ENCODE results near the gene RUBCNL.
"Not testable (repeated sequence)": the region's sequence is repeated elsewhere in the genome, so short reads cannot be mapped to it uniquely, and the experiment has no call there.

RUBCNL gene

GRCh38 chr13:46374710-46375109 lies 12.3 kb downstream of the RUBCNL start:
- DNase-seq (ENCODE audit: low spot score), result no peak

DNA sequence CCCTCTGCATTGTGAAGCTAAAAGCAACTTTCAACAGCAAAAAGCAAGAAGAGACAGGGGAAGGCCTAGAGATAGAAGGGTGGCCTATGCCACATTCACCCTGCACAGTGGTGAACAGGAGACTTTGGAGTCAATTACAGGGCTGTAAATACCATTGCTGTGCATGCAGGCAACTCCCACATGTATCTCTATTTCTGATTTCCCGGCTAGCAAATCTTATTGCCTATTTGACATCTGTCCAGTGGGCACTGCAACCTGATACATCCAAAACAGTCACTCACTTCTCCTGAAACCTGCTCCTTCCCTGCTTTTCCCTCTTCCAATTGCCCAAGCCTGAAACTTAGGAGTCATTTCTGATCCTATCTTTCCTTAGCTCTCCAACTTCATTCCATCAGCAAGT lies 13.4 kb downstream of the RUBCNL start:
- peak; percentile 37 for DNase-seq (ENCODE audit: low spot score)

- not testable (repeated sequence) for DNase-seq (ENCODE audit: low spot score)
These were observed 14.1 kb downstream of the RUBCNL start for GRCh38 chr13:46372938-46373337.

DNA sequence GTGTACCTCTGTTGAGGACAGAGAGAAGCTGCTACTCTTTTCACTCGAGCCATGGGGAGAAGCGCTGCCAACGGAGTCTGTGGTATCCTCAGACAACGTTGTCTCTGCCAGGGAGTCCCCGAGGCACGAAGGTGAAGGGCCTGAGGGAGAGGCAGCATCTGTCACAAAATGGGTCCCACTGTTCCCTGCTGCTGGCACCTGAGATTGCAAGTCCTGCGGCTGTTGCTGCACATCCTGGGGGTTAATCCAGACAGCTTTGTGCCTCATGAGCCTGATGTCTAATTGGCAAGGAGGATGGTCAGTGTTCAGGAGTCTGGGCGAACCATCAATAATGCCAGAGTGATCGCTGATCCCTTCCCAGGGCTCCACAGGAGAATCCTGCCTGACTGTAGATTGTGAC lies 15.0 kb downstream of the RUBCNL start:
- DNase-seq (ENCODE audit: low spot score), result no peak

DNA sequence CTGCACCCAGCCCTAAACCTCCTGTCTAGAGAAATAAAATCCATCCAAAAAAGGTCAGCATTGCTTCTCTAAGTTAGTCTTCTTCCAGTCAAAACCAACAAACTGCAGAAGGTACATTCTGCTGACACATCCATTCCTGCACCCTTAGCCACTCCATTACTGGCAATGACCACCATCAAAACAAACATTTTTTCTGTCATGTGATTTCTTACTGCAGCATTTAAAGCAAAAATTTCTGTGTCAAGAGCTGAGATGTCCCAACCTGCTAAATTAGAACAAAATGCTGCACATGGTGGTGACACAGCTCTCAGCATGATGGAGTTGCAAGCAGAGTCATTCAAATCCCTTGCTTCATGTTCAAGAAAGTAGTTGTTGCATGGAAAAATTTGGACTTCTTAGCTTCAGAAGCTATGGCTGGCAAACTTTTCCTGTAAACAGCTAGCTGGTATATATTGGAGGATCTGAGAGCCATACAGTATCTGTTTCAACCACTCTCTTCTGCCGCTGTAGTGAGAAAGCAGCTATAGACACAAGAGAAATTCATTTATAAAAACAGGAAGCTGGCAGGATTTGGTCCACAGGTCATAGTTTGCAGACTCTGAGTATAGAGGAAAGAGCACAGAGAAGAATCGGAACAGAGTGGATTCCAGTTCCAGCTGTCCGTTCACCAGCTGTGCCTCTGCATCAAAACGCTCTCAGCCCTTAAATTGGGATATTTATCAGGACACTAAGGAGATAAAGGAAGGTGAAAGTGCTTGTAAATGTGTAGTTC lies 17.4 kb downstream of the RUBCNL start:
- DNase-seq (ENCODE audit: low spot score), result no peak

- no peak for DNase-seq (ENCODE audit: low spot score)
These were observed 19.3 kb downstream of the RUBCNL start for GRCh38 chr13:46367617-46368327.

GRCh38 chr13:46361276-46361934 lies 25.6 kb downstream of the RUBCNL start:
- no peak for DNase-seq (ENCODE audit: low spot score)

DNA sequence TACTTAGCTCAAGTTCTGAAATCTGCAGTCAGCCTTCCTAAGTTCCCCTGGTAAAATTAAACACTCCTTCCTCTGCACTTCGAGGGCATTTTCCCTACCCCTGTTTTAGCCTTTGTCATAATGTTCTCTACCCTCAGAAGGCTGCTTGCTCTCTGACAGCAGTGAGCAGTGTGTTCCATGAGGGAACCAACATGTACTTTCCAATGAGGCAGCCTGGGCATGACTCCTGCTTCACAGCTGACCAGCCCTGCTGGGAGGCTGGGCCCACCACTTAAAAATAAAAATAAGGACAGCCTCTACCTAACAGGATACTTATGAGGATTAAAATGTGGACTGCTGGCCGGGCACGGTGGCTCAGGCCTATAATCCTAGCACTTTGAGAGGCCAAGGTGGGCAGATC lies 26.4 kb downstream of the RUBCNL start:
- DNase-seq (ENCODE audit: low spot score), result no peak

GRCh38 chr13:46359714-46360113 lies 27.3 kb downstream of the RUBCNL start:
- no peak for DNase-seq (ENCODE audit: low spot score)

- no peak for DNase-seq (ENCODE audit: low spot score)
These were observed 31.0 kb downstream of the RUBCNL start for GRCh38 chr13:46355901-46356590.

GRCh38 chr13:46355088-46355468 lies 32.0 kb downstream of the RUBCNL start:
- DNase-seq (ENCODE audit: low spot score), result no peak

DNA sequence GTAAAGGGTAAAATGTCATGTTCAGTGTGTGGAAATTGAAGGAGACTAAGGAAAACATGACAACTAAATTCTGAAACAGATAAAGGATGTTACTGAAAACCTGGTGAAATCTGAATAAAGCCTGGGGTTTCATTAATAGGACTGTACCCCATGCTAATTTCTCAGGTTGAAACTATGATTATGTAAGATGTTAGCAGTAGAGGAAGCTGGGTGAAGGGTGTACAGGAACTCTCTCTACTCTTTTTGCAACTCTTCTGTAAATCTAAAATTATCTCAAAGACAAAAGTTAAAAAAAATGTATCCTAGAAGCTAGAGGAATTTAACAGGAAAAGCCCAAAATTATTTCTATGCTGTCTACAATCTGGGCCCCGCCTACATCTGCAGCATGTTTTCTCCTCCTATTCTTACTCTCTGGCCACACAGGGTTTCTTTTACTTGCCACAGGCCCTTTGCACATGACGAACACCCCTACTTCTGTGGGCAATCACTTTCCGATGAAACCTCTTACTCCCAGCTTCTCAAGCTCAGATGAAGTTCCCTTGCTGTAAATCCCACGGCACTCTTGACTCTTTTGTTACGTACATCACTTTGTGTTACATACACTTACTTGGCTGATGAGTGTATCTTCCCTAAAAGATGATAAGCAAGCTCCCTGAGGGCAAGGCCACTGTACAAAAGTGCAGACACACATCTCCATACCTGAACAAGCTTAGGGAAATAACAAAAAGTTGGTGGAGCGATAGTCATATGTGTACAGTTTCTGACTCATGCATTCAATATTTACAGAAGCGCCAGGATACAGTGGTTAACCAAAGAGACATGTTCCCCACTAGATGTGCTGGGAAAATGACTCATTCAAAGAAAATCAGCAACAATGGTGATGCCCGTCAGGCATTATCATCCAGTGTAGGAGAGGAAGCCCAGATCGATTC lies 32.6 kb downstream of the RUBCNL start:
- no peak for DNase-seq (ENCODE audit: low spot score)

DNA sequence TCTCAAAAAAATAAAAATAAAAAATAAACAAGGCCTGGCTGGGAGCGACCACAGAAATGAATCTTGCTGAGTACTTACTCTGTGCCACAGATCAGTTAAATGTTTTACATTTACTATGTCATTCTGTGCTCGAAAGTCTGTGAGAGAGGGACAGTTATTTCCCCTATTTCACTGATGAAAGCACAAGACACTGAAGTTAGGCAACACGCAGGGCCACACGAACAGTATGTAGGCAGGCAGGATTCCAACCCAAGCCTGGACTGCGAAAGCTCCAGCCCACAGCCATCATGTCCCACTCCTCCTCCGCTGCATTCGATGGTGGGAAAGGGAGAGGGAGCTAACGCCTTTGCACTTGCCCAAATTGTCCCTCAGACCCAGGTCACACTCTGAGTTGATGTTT lies 34.2 kb downstream of the RUBCNL start:
- no peak for DNase-seq (ENCODE audit: low spot score)

- no peak for DNase-seq (ENCODE audit: low spot score)
These were observed 37.0 kb downstream of the RUBCNL start for GRCh38 chr13:46350003-46350402.

DNA sequence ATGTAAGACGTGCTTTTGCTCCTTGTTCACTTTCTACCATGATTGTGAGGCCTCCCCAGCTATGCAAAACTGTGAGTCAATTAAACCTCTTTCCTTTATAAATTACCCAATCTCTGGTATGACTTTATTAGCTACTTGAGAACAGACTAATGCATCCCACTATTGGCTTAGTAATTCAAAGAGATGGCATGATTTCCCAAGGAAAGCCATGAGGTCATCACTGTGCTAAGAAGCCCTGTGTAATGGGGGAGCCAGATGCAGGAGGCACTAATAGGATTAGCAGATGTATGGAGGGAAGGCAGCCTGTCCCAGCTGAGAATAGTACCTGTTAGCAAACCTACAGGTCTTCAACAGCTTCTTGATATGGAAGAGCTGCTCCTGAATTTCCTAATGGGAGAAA lies 38.1 kb downstream of the RUBCNL start:
- no peak for DNase-seq (ENCODE audit: low spot score)

DNA sequence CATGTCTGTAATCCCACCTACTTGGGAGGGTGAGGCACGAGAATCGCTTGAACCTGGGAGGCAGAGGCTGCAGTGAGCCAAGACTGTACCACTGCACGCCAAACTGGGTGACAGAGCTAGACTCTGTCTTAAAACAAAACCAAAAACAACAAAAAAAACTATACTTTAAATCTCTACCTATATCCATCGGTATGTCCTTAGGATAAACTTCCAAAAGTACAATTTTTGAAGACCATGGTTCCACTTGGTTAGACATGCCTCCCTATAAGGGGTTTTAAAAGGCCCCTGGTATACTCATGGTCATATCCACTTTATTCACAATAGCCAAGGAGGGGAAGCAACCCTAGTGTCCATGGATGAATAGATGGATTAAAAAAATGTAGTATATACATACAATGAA lies 39.8 kb downstream of the RUBCNL start:
- DNase-seq (ENCODE audit: low spot score), result no peak

DNA sequence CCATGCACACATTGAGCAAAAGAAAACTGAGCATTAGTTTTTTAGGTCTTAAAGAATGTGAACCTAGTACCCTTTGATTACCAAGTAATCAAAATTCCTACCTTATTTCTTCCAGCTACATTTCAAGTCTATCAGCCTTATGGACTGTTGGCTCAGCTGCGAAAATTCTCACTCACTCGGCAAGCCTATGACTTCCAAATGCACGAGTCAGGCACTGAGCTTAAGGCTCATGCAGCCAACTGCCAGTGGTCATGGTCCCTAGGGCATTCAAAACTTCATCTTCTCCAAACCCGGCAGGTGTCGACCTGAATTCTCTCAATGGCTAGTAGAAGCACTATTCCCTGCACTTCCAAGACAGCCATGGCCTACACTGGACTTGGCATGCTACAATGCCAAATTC lies 41.2 kb downstream of the RUBCNL start:
- DNase-seq (ENCODE audit: low spot score), result no peak

- DNase-seq (ENCODE audit: low spot score), result no peak
These were observed 41.7 kb downstream of the RUBCNL start for GRCh38 chr13:46345398-46345797.

GRCh38 chr13:46343279-46343994 lies 43.6 kb downstream of the RUBCNL start:
- no peak for DNase-seq (ENCODE audit: low spot score)

DNA sequence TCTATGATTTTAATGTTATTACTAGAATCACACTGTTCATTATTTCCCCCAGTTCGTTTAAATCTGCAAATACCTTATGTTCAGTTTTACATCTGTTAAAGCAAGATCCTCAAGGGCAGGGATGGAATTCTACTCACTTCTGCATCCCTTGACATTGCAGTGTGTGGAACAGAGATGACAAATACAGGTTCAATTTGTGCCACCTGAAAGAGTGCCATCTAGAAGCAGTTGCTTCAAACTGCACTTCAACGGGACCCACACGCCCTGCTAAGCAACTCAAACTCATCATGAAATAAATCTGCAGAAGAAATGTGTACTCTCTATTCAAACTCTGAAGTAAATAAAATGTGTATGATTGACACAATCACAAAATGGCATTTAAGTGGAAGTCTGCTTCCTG lies 44.5 kb downstream of the RUBCNL start:
- no peak for DNase-seq (ENCODE audit: low spot score)

Data from HuH-7 (cell line).